GM21576 (cell line): Measurements from ENCODE around the gene DMWD.
"Not testable (repeated sequence)": the region's sequence is repeated elsewhere in the genome, so short reads cannot be mapped to it uniquely, and the experiment has no call there.

ENCODE experiments used
- ATAC-seq: cut with Tn5 transposase; IDR thresholded peaks from one replicate; pipeline ENCODE4 v1.9.1; 2021; ENCODE audit warnings: mild to moderate bottlenecking, moderate library complexity; ENCODE audit not compliant: unreplicated experiment

DMWD gene

GRCh38 chr19:45753548-45753947 is 39.1 kb downstream of the DMWD start:
- no peak for ATAC-seq

GRCh38 chr19:45752639-45753038 is 40.0 kb downstream of the DMWD start:
- ATAC-seq = no peak

- not testable (repeated sequence) for ATAC-seq
Observed at GRCh38 chr19:45751483-45751882, 41.2 kb downstream of the DMWD start.

- ATAC-seq = no peak
Observed at GRCh38 chr19:45747513-45747912, 45.1 kb downstream of the DMWD start.

GRCh38 chr19:45746866-45747265 is 45.8 kb downstream of the DMWD start:
- no peak for ATAC-seq

GRCh38 chr19:45745606-45746005 is 47.0 kb downstream of the DMWD start:
- ATAC-seq = no peak

GRCh38 chr19:45742969-45743368 is 49.7 kb downstream of the DMWD start:
- ATAC-seq = no peak

GRCh38 chr19:45739498-45740439 is 52.9 kb downstream of the DMWD start:
- no peak for ATAC-seq

- no peak for ATAC-seq
Observed at GRCh38 chr19:45733160-45733810, 59.4 kb downstream of the DMWD start, which contains the start of gene MEIOSIN. Gene MEIOSIN (plus strand): TSS chr19:45733439. CDS start chr19:45735377, 1,938 bp downstream.
